HG02981 (cell line): ENCODE measurements around the gene GRIK2.
A peak's percentile ranks its signal among the peaks of the same experiment; 100 is the strongest.
"Not testable (repeated sequence)": the region's sequence is repeated elsewhere in the genome, so short reads cannot be mapped to it uniquely, and the experiment has no call there.

Experiments
- ATAC-seq: cut with Tn5 transposase; IDR thresholded peaks from one replicate; pipeline ENCODE4 v1.9.1; 2021; ENCODE audit warnings: mild to moderate bottlenecking, moderate library complexity; ENCODE audit not compliant: unreplicated experiment

Gene GRIK2

GRCh38 chr6:101980924-101981323, 587.4 kb downstream of the GRIK2 start:
- ATAC-seq = no peak

GRCh38 chr6:101986476-101986875, 593.0 kb downstream of the GRIK2 start:
- no peak for ATAC-seq

GRCh38 chr6:101992286-101992685, 598.8 kb downstream of the GRIK2 start:
- ATAC-seq = no peak

GRCh38 chr6:101994521-101994920, 601.0 kb downstream of the GRIK2 start:
- ATAC-seq = no peak

- ATAC-seq = no peak
These were observed 621.9 kb downstream of the GRIK2 start for GRCh38 chr6:102015431-102015830.

GRCh38 chr6:102022281-102022680, 628.8 kb downstream of the GRIK2 start:
- no peak for ATAC-seq

GRCh38 chr6:102022803-102023202, 629.3 kb downstream of the GRIK2 start:
- no peak for ATAC-seq

- no peak for ATAC-seq
These were observed 630.6 kb downstream of the GRIK2 start for GRCh38 chr6:102023977-102024657.

- no peak for ATAC-seq
These were observed 633.1 kb downstream of the GRIK2 start for GRCh38 chr6:102026649-102027048.

- no peak for ATAC-seq
These were observed 634.7 kb downstream of the GRIK2 start for GRCh38 chr6:102028176-102028575.

- no peak for ATAC-seq
These were observed 645.5 kb downstream of the GRIK2 start for GRCh38 chr6:102038964-102039363.

- no peak for ATAC-seq
These were observed 645.9 kb downstream of the GRIK2 start for GRCh38 chr6:102039441-102039840.

- no peak for ATAC-seq
These were observed 657.5 kb downstream of the GRIK2 start for GRCh38 chr6:102051001-102051400.

GRCh38 chr6:102051720-102052119, 658.2 kb downstream of the GRIK2 start:
- no peak for ATAC-seq

GRCh38 chr6:102064142-102064541, 670.6 kb downstream of the GRIK2 start:
- no peak for ATAC-seq

- ATAC-seq = no peak
These were observed 672.8 kb downstream of the GRIK2 start for GRCh38 chr6:102066301-102066700.

- ATAC-seq = no peak
These were observed 674.9 kb downstream of the GRIK2 start for GRCh38 chr6:102068349-102068929.

GRCh38 chr6:102075539-102075938, 682.0 kb downstream of the GRIK2 start:
- no peak for ATAC-seq

GRCh38 chr6:102085257-102085656, 691.7 kb downstream of the GRIK2 start:
- no peak for ATAC-seq

- ATAC-seq = not testable (repeated sequence)
These were observed 694.7 kb downstream of the GRIK2 start for GRCh38 chr6:102088160-102088559.

GRCh38 chr6:102114402-102114801, 720.9 kb downstream of the GRIK2 start:
- ATAC-seq = peak; percentile 87

- ATAC-seq = no peak
These were observed 722.4 kb downstream of the GRIK2 start for GRCh38 chr6:102115911-102116310.

GRCh38 chr6:102118034-102118433, 724.5 kb downstream of the GRIK2 start:
- no peak for ATAC-seq
